Activated CD4-positive, alpha-beta T cell treated with anti-CD3 and anti-CD28 coated beads, Interleukin-2, amount 50 U/mL, for 24 hours (primary cell): Measurements from ENCODE around the gene COTL1.
"Not testable (repeated sequence)": the region's sequence is repeated elsewhere in the genome, so short reads cannot be mapped to it uniquely, and the experiment has no call there.

Experiments
- DNase-seq, 2 donors: peaks; one replicate each; pipeline ENCODE4 v3.0.0-alpha.2; 2020; ENCODE audit warnings: low read depth in 1 of 2, low spot score in 1 of 2

Gene COTL1

DNA sequence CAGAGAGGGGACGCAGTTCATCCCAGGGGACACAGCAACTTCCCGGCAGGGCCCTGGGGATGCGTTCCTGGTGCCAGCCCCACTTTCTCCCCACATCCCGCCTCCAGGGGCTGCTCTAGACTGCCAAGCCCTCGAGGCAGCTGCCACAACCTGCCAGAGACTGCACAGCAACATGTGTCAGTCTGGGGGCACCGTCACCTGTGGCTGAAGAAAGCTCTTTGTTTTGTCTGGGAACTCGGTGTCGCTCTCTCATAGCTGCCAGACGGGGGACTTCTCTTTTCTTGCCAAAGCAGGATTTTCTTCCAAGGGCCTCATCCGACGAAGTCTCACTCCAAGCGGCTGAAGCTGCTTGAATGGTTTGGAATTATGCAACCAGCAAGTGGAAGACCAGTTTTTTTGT lies 43.7 kb downstream of the COTL1 start:
- no peak for DNase-seq

DNA sequence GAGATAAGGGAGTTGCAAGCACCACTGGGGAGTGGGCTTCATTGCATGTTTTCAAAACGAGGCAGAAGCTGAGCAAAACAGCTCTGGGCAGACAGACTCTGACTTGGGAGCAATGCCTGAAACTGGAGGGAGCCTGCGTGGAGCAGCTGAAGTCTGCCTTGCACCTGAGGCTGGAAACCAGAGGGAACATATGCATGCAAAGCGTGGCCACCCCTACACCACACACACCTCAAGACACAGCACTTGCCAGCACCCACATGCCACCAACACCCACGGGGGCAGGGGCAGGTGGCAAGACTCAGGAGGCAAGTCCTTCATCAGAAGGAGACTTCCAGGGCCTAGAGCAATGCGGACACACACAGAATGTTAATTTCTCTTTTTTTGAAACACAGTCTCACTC lies 45.8 kb downstream of the COTL1 start:
- DNase-seq, result no peak

DNA sequence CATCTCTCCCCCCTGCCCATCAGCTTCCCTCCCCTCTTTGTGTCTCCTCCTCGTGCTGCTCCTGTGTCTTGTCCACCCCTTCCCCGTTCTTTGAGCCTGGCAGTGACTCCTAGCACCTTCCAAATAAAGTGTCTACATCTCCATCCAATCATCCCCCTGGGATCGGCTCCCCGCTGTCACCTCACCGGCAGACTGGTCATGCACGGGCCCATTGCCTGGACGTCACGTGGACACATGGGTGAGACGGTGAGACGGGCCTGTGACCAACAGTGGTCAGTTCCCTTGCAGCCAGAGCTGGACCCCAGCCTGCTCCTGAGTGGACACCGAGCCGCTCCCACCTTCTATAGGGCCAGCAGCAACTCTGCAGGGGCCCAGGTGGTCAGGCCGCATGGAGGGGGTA lies 46.4 kb downstream of the COTL1 start:
- DNase-seq, result no peak

DNA sequence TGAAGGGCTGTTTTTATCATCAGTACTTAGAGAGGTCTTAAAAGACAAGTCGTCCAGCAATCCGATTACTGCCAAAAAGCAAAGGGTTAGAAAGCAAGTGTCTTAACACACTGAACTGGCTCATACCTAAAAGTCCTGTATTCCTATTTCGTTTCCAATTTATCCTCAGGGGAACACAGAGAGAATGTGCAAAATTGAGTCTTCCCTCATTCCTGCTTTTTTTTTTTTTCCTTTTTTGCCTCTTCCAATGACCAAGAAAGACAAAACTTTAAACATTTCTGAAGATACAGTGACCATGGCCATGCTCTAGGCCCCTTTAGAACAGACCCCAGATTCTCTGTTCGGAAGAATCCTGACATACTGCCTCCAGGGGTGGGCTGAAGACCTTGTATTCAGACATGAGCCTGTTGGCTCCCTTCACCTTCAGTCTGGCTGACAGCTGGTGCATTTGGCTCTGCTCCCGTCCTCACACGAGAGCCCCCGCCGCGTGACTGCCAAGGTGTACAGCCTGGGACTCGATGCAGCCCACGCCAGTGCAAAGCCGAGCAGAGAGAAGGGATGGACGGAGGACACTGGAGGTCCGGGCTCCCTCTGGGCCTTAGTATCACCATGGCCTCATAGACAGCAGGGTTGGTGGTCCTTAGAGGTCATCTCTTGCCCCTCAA lies 47.0 kb downstream of the COTL1 start:
- DNase-seq, result no peak

DNA sequence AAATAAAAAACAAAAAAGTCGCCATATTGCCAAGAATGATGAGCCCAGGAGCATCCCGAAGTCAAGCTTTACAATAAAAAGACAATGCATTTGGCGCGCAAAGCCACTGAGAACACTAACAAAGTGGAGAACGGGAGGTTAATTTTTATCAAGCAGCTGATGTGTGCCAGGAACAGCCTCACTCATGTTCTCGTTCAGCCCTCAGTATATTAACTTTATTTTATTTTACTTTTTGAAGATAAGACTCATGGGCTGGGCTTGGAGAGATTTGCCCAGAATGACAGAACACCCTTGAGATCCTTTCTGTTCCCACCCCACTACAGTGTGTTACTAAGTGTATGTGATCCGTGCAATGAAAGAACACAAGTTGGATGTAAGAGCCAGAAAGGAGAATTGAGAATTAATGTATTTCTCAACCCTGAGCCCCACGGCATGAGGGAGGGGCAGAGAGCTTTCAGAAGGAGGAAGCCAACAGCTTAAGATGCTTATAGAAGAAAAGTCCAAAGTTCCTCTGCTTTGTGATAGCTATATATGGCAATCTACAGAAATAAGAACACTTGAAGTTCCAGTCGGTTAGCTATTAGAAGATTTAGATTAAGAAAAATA lies 48.4 kb downstream of the COTL1 start:
- no peak for DNase-seq

DNA sequence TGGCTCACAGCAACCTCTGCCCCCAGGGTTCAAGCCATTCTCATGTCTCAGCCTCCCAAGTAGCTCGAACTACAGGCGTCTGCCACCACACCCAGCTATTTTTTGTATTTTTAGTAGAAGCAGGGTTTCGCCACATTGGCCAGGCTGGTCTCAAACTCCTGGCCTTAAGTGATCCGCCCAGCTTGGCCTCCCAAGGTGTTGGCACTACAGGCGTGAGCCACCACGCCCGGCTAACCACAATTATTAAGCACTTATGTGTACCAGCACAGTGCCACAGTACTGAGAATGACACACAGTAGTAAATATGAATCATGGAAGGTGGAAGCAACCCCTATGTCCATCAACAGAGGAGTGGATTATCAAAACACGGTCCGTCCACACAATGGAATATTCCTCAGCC lies 49.8 kb downstream of the COTL1 start:
- no peak for DNase-seq

DNA sequence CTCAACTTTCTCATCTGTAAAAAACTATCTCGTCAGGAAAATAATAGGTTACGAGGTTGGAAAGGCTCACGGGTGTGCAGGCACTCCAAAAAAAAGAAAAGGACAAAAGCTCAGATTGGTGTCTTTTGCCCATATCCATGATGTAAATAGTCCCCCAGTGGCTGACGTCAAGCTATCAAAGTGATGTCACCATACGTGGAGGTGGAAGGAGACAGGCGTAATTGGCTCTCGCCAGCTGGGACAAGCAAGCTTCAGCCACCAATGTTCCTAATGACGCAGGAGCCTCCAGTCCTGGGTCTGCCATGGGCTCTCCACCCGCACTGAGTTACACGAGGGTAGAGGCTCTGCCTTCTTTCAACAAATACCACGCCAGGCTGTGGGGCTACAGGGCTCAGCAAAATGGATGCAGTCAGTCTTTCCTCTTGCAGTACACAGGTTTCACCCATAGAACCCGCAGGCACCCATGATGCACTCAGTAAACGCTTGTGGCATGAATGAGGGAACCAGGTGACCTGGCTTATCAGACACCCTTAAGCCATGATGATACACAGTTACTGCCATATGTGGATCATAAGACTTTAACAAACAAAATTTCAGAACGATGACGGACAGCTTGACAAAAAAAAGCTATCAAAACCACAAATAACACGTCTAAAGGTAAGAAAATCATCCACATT lies 50.5 kb downstream of the COTL1 start:
- no peak for DNase-seq

DNA sequence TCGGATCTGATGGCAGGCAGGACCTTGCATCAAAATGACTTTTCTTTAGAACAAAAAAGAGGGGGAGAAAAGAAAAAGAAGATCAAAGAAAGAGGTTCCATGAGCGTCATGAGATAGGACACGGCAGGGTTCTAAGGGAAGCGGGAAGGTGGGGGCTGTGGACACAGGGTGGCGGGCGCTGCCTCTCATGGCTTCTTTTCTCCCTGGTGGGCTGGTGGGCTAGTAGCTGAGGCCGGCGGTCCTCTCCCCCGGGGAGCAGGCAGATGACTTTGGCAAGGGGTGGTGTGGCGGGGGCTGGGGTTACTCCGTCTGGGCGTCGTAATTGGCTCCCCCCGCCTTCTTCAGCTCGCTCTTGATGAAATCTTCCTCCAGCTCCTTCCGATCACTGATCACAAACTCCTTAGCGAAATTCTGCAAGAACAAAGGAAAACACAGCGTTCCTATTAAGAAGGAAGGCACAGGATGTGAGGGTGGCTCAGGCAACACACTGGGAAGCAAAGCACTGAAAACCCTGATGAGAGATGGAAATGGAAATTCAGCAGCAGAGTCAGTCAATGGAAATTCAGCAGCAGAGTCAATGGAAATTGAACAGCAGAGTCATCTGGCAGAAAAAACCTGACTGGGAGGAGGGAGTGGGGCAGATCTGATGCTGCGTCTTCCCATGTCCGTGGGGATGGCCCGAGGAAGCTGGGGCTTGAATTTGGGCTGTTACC lies 51.2 kb downstream of the COTL1 start:
- DNase-seq, result no peak

DNA sequence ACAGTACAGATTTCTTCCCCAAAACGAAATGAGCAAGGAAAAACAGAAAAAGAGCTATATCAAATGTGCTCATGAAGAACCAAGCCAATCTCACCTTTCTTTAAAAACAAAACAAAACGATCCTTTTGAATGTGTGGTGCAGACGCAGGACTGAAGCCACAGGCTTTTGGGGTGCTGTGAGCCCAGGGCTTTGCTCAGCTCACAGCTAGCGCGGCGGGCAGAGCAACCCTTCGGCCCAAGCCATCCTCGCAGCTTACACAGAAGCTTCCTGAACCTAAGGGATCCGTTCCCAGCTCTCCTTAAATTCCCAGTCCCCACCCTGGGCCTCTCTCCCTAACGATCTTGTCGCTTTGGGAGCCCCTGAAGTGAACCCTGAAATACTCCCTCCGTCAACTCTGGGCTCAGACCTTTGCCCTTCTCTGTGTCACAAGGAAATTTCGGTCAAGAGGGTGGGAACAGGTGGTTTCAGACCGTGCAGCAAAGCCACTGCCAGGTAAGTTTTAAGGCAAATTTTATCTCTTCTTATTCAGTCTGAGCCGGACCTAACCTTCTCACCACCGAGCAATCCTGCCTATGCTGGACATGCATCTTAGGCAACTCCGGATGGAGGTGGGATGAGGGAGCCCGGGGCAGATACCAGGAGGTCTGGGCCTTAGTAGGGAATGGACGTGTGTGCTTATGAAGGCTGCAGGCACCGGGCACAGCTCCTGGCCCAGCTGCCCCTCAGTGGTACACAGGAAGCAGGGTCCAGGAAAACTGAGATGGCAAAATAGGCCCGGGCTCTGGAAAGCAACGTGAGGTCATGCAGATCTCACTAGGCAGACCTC lies 52.0 kb downstream of the COTL1 start:
- DNase-seq, result no peak

DNA sequence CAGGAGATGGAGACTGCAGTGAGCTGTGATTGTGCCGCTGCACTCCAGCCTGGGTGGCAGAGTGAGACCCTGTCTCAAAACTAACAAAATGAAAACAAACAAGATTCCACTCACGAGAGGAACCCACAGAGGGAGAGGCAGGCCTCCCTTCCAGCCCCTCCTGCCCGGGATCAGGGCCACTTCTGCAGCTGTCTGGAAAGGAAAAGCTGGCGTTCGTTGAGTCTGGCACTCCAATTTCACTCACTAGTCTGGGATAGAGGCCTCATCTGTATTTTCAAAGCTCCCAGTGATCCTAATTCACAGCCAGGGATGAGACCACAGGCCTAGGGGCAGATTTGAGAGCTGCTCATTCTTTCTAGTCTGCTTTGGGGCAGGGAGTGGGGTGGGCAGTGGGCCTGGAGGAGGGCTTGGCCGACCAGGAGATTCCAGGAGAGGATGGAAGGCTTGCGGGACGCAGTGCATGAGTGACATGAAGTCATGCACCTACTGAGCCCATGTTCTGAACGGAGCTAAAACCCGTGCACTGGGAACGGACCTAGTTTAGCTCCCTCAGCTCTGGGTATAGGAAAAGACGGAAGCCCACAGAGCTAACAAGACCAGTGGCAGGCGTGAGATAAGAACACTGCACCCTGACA lies 54.0 kb downstream of the COTL1 start:
- DNase-seq, result no peak

DNA sequence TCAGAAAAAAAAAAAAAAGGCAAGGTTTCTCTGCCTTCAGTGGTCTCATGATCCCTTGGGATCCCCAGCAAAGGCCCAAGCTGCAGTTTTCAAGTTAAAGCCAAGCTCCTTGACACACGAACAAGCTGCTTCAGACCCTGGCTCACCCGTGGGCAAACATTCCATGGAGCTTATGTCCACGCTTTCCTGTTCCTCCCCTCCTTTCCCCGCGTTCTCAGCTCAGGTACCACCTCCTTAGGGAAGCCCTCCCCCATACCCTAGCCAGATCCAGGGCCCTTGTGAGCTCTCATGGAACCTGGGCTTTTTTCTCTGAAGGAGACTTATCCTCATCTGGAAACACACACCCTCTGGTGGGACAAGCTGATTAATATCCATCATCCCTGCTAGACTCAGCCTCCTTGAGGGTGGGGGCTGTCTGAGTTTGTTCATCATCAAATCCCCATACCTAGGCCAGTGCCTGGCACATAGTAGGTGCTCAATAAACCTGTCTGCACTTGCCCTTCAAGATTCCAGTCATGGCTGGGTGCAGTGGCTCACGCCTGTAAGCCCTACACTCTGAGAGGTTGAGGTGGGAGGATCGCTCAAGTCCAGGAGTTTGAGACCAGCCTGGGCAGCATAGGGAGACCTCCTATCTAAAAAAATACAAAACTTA lies 54.7 kb downstream of the COTL1 start:
- no peak for DNase-seq

DNA sequence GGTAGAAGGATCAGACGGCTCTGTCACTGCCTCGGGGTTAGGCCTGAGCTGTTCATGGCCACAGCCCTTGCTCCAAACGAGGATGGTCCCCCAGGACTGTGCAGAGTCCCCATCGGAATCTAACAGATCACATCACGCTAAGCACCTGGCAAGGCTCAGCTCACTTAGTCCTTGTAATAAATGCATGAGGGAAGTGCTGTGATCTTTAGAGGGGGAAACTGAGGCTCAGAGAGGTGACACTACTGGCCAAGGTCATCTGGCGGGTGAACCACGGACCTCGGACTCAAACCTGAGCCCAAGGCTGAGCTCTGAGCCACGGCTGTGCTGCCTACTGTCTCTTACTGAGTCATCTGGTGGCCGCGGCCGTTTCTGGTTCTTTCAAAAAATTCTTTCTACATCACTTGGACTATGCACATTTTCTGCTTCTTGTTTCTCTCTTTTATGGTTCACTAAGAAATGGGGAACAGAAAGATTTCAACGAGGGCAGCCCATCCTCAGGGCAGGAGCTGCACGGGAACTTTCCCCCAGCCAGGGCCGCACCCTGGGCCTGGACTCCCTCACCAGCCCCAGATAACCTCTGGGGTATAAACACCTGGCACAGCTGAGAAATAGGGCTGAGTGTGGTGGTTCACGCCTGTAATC lies 55.6 kb downstream of the COTL1 start:
- DNase-seq, result no peak

DNA sequence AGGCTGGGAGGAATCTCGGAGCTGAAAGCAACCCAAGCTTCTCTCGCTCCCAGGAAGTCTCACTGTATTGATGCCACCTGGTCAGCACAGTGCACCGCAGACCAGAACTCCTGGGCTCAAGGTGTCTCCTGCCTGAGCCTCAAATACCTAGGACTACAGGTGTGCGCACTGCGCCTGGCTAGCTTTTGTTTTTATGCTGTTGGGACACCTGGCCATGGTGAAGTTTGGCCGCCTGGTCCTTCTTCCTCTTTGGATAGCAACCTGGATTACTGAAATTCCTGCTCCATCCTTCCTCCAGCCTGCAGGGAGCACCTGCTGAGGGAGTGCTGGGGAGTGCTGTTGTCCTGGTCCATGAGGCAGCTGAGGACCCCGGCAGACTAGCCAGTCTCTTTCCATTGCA lies 56.6 kb downstream of the COTL1 start:
- DNase-seq, result no peak

DNA sequence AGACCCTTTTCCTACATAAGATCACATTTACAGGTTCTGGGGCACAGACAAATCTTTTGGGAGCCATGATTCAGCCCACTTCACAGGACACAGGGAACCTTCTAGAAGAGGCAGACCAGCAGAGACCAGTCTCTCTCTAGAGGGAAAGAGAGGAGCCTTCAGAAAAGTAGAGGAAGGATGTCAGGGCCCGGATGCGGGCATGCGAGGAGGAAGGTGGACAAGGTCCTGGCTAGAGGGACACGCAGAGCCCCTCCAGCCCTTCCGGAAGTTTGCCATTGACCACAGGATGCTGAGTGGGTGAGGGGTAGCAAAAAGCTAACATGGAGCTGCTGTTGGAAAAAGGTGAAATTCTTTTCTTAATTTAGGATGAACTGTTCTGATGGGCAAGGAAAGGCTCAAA lies 57.6 kb downstream of the COTL1 start:
- no peak for DNase-seq

DNA sequence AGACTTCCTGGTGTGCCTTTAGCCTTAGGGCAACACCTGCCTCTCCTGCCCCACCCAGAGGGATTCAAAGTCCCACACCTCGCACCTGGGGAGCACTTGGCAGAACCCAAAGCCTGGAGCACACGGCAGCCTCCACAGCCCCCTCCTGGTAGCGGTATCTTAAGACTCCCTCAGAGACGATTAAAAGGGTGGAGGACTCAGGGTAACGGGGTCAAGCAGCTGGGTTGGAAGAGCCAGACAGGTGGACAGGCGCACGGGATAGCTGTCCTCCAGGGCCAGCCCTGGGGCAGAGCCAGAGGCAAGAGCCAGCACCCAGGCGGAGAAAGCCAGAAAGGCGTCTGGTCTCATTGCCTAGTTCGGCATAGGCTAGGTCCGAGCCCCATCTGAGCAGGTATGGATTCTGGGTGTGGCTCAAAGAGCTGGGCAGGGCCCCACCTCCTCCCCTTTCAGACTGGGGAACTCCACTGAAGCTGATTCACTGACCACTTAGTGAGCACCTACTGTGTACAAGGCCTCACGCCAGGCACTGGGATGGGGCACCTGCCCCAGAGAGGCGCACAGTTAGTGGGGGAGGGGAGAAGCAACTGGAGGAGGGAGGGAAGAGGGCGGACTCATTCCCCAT lies 58.5 kb downstream of the COTL1 start:
- DNase-seq, result no peak

DNA sequence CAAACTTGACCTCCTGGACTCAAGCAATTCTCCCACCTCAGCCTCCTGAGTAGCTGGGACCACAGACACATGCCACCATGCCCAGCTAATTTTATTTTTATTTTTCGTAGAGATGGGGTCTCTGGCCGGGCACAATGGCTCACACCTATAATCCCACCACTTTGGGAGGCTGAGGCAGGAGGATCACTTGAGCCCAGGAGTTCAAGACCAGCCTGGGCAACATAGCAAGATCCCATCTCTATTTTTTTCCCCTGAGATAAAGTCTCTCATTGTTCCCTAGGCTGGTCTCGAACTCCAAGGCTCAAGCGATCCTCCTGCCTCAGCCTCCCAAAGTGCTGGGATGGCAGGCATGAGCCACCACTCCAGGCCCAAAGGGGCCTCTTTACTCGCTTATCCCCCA lies 59.0 kb downstream of the COTL1 start:
- DNase-seq, result not testable (repeated sequence)

DNA sequence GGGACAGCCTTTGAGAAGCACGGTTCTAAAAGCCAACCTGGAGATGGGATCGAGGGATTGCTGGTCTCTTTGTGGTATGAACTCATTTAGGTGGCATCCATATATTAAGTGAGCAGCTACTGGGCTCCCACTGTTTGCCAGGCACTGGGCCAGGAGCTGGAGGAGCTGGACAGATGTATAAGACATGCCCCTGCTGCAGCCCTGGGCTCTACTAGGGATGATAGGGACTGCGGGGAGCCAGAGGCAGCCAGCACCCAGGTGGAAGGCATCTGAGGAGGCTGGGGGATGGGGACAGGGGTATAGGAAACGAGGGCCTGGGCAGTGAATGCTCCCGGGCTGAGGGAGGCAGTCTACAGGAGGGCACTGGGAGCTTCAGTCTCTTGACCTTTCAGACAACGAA lies 60.4 kb downstream of the COTL1 start:
- DNase-seq, result no peak

DNA sequence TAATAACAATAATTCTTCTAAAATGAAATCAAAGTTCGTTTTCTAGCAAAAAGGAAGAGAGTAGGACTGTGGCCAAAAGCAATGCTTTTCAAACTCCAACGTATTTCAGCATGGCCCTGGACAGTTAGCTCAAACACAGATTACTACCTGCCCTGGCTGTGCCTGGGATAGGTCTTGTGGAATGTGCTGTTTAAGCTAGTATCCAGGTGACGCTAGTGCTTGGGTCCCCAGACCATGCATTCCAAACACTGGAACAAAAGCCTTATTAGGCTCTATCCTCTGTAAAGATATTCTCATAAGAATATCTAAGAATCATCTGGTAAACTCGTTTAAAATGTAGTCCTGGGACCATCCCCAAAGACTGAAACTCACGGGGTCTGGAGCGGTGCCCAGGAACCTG lies 60.8 kb downstream of the COTL1 start:
- DNase-seq, result no peak

DNA sequence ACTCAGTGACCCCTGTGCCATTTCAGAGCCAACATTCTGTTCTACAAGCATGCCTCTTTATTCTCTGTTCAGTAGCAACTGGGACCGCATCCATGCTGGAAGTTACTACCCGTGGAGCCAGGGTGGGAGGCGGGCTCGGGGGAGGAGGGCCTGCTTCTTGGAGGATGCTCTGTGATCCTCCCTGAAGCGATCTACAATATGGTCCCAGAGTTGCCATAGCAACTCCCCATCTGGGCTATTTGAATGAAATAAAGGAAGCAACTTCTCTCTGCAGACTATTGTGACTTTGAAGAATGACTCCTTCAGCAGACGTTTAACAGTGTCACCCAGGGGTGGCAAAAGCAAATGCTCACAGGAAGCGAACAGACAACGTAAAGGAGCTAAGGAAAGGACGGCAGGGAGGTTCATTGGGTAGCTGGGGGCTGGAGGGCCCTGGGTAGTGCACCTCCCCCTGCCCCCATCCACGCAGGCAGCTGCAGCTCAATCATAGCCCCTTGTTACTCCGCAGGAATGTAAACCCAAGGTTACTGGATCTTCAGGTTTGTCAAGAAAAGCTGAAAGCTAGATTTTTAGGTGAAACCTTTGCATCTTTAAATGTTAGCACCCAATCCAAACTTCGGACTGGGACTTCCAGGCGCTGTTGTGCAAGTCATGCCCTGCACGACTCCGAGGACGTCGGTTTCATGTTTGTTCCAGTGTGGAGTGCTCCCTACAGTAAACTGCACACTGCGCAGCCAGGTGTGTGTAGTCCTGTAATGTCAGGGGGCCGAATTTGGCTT lies 62.3 kb downstream of the COTL1 start:
- DNase-seq, result no peak
